ENCODE results near the gene HOATZ. TPM values are rescaled to one million over a fixed set of nuclear protein-coding genes. Genes with fewer than 3 reads are reported as not detected.

The HOATZ gene
- polyA plus RNA-seq, 1 donor (not counting 4 experiments of a cell fraction or from before 2014, with no cell fraction given) = not detected

- Histone ChIP-seq H3K4me3 (ENCODE audit: control insufficient read depth in 2 of 3, extremely low read depth in 1 of 3, insufficient read depth in 2 of 3, low read depth in 1 of 3, low read length in 3 of 3) (no peak overlapping the region), H3K4me2 (ENCODE audit: control insufficient read depth, extremely low read depth, insufficient read depth, low read depth, low read length) (no peak overlapping the region), H3K27ac (ENCODE audit: control insufficient read depth, insufficient read depth, low read length) (no peak overlapping the region), H3K79me2 (ENCODE audit: control insufficient read depth, insufficient read depth, low read length) (no peaks in the 10 kb centered on the region), H3K9me1 (ENCODE audit: control insufficient read depth, extremely low read depth, insufficient read depth, low read length) (no peaks in the 10 kb centered on the region), H3K36me3 (ENCODE audit: control insufficient read depth in 2 of 2, extremely low read depth in 1 of 2, insufficient read depth in 2 of 2, low read length in 2 of 2) (no peaks in the 10 kb centered on the region), H3K9me3 (ENCODE audit: control insufficient read depth, low read depth, low read length) (no peaks in the 10 kb centered on the region), H2AFZ (ENCODE audit: control insufficient read depth, low read length) (no peak overlapping the region), H3K27me3 (ENCODE audit: control insufficient read depth, extremely low read depth, insufficient read depth, low read length) (no peaks in the 10 kb centered on the region), H3K9ac (ENCODE audit: control insufficient read depth, extremely low read depth, insufficient read depth, low read length) (no peak overlapping the region), H4K20me1 (ENCODE audit: control insufficient read depth, extremely low read depth, insufficient read depth, low read length) (no peaks in the 10 kb centered on the region), H3K4me1 (ENCODE audit: control insufficient read depth, extremely low read depth, insufficient read depth, low read length) (peaks cover 5% of the 10 kb centered on the region)
- DNase-seq (ENCODE audit: low read depth, low spot score) (no peak), FAIRE-seq (no peak)
- dilution Hi-C loops (cut with MboI; ENCODE audit: extremely low pct_ligation_motif_present, low sequenced_read_pairs) = no loop called here
- TF ChIP-seq CTCF (optimal IDR thresholded peaks at IDR 0.05 in 1 of 3, IDR thresholded peaks at IDR 0.05 in 1 of 3, conservative IDR thresholded peaks at IDR 0.05 in 1 of 3; ENCODE audit: extremely low read depth in 1 of 3, insufficient read depth in 2 of 3, low read length in 3 of 3) (no peak), EZH2 (IDR thresholded peaks at IDR 0.05; ENCODE audit: low read length) (no peak)
Observed at GRCh38 chr11:111575740-111576139, 61.2 kb downstream of the HOATZ start.

GRCh38 chr11:111577821-111578220 lies 63.2 kb downstream of the HOATZ start:
- Histone ChIP-seq H3K9me1 (ENCODE audit: control insufficient read depth, extremely low read depth, insufficient read depth, low read length) (no peaks in the 10 kb centered on the region), H2AFZ (ENCODE audit: control insufficient read depth, low read length) (no peak overlapping the region), H3K27ac (ENCODE audit: control insufficient read depth, insufficient read depth, low read length) (no peak overlapping the region), H3K27me3 (ENCODE audit: control insufficient read depth, extremely low read depth, insufficient read depth, low read length) (no peaks in the 10 kb centered on the region), H3K4me2 (ENCODE audit: control insufficient read depth, extremely low read depth, insufficient read depth, low read depth, low read length) (no peak overlapping the region), H3K4me1 (ENCODE audit: control insufficient read depth, extremely low read depth, insufficient read depth, low read length) (no peaks in the 10 kb centered on the region), H3K36me3 (ENCODE audit: control insufficient read depth in 2 of 2, extremely low read depth in 1 of 2, insufficient read depth in 2 of 2, low read length in 2 of 2) (no peaks in the 10 kb centered on the region), H3K9me3 (ENCODE audit: control insufficient read depth, low read depth, low read length) (no peaks in the 10 kb centered on the region), H3K4me3 (ENCODE audit: control insufficient read depth in 2 of 3, extremely low read depth in 1 of 3, insufficient read depth in 2 of 3, low read depth in 1 of 3, low read length in 3 of 3) (no peak overlapping the region), H4K20me1 (ENCODE audit: control insufficient read depth, extremely low read depth, insufficient read depth, low read length) (no peaks in the 10 kb centered on the region), H3K9ac (ENCODE audit: control insufficient read depth, extremely low read depth, insufficient read depth, low read length) (no peak overlapping the region), H3K79me2 (ENCODE audit: control insufficient read depth, insufficient read depth, low read length) (no peaks in the 10 kb centered on the region)
- TF ChIP-seq CTCF (optimal IDR thresholded peaks at IDR 0.05 in 1 of 3, IDR thresholded peaks at IDR 0.05 in 1 of 3, conservative IDR thresholded peaks at IDR 0.05 in 1 of 3; ENCODE audit: extremely low read depth in 1 of 3, insufficient read depth in 2 of 3, low read length in 3 of 3) (no peak), EZH2 (IDR thresholded peaks at IDR 0.05; ENCODE audit: low read length) (no peak)
- DNase-seq (ENCODE audit: low read depth, low spot score) = no peak
- no peak for FAIRE-seq
- dilution Hi-C loops (cut with MboI; ENCODE audit: extremely low pct_ligation_motif_present, low sequenced_read_pairs) = no loop called here
